Esophagus (tissue), 2 donors: ENCODE measurements around the gene MRPS18A. TPM values are rescaled to one million over a fixed set of nuclear protein-coding genes. Genes with fewer than 3 reads are reported as not detected.
"Not testable (repeated sequence)": the region's sequence is repeated elsewhere in the genome, so short reads cannot be mapped to it uniquely, and the experiment has no call there.

Experiments
- H3K27ac ChIP-seq, 2 donors: one replicate each; pipeline ENCODE4 v1.5.1; 2013; ENCODE audit warnings: low read depth in 2 of 2, mild to moderate bottlenecking in 2 of 2, inconsistent platforms in 1 of 2, low read length in 1 of 2, moderate library complexity in 1 of 2
- H3K27me3 ChIP-seq, 2 donors: one replicate each; pipeline ENCODE4 v1.6.1; 2013; ENCODE audit warnings: low read length in 2 of 2, control low read depth in 1 of 2, mild to moderate bottlenecking in 1 of 2; ENCODE audit not compliant: insufficient read depth in 2 of 2, control insufficient read depth in 1 of 2
- H3K36me3 ChIP-seq, 2 donors: one replicate each; pipeline ENCODE4 v1.6.1; 2013; ENCODE audit warnings: low read length in 1 of 2; ENCODE audit not compliant: control insufficient read depth in 2 of 2, insufficient read depth in 2 of 2
- H3K4me1 ChIP-seq, 2 donors: one replicate each; pipeline ENCODE4 v1.6.1; 2013; ENCODE audit warnings: low read length in 1 of 2; ENCODE audit not compliant: control insufficient read depth in 2 of 2, insufficient read depth in 2 of 2
- H3K4me3 ChIP-seq, 2 donors: one replicate each; pipeline ENCODE4 v1.5.1; 2013; ENCODE audit warnings: low read length in 2 of 2, mild to moderate bottlenecking in 2 of 2, low read depth in 1 of 2, moderate library complexity in 1 of 2
- H3K9me3 ChIP-seq, 2 donors: one replicate each; pipeline ENCODE4 v1.6.1; 2013; ENCODE audit warnings: mild to moderate bottlenecking in 2 of 2, low read depth in 1 of 2, low read length in 1 of 2, moderate library complexity in 1 of 2; ENCODE audit not compliant: control insufficient read depth in 2 of 2, insufficient read depth in 1 of 2
- WGBS, 2 donors: extraction: QIAGEN DNeasy Blood & Tissue Kit; methylation state at CpG; one replicate each; pipeline ENCODE4 v1.1.7; 2013; 5-methylcytosine and 5-hydroxymethylcytosine counted together
- polyA plus RNA-seq, 2 donors: library from polyadenylated mRNA; stranded (reverse); fragments of 200-250 nt; gene quantifications; one replicate each; pipeline ENCODE4 v1.2.3, GENCODE V29; 2013
- donor health status: healthy with polysubstance abuse.
- donor health status: Bipolar disorder and iron deficiency.

Gene MRPS18A
- polyA plus RNA-seq, 2 donors = 33.3 to 70.0 TPM

GRCh38 chr6:43700939-43701560 lies 13.5 kb upstream of the MRPS18A start:
- not testable (repeated sequence) for H3K4me3 ChIP-seq, H3K36me3 ChIP-seq, H3K9me3 ChIP-seq, H3K27me3 ChIP-seq
- 75 to 85% methylated on average over 10 of the region's 10 CpGs for WGBS, 2 donors
- Histone ChIP-seq H3K4me1 (peaks cover 6 to 21% of the 10 kb centered on the region in 2 donors), H3K27ac (peak overlapping the region in 1 of 2 donors; percentile 18)

GRCh38 chr6:43699564-43700186 lies 12.1 kb upstream of the MRPS18A start:
- peaks cover 6 to 28% of the 10 kb centered on the region in 2 donors for H3K4me1 ChIP-seq
- WGBS, 2 donors = 27 to 33% methylated on average over 7 of the region's 7 CpGs
- no peak overlapping the region for H3K4me3 ChIP-seq
- no peaks in the 10 kb centered on the region for H3K27me3 ChIP-seq
- no peaks in the 10 kb centered on the region for H3K36me3 ChIP-seq
- H3K27ac ChIP-seq = peak overlapping the region; percentile 50 to 89
- no peaks in the 10 kb centered on the region for H3K9me3 ChIP-seq

DNA sequence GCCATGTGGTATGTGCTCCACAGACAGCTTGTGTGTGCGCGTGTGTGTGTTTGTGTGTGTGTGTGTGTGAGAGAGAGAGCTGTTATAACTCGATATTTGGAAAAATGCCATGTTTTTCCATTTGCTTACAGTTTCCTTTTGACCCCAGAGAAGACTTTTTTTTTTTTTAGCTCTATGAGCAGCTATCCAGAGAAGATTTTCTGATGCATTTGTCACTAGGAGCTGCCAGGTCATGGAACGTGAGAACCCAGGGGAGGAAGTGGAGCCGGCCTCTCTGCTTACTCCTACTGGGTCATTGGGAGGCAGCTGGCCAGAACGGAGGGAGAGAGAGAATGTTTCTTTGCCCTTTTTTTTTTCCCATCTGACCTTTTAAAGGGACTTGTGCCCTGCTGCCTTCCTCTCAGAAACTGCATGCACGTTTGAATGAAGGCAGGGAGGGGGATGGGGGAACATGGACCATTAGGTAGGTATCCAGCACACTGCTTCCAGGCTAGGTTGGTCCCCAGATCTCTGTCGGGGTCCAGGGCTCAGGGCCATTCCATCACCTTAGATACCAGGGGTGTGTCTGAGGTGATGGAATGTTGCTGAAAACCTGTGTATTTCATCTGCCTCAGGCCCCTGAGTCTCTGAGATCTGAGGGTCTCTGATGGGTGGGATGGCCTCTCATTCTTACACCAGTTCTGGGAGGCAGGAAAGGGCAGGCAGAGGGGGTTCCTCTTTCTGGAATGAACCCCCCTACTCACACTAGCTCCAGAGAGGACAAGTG lies 11.2 kb upstream of the MRPS18A start:
- 25 to 28% methylated on average over 8 of the region's 8 CpGs for WGBS, 2 donors
- H3K9me3 ChIP-seq = no peaks in the 10 kb centered on the region
- H3K4me1 ChIP-seq = peaks cover 6 to 28% of the 10 kb centered on the region in 2 donors
- no peaks in the 10 kb centered on the region for H3K36me3 ChIP-seq
- H3K27me3 ChIP-seq = no peaks in the 10 kb centered on the region
- H3K27ac ChIP-seq = peak overlapping the region; percentile 50 to 71
- H3K4me3 ChIP-seq = no peak overlapping the region

DNA sequence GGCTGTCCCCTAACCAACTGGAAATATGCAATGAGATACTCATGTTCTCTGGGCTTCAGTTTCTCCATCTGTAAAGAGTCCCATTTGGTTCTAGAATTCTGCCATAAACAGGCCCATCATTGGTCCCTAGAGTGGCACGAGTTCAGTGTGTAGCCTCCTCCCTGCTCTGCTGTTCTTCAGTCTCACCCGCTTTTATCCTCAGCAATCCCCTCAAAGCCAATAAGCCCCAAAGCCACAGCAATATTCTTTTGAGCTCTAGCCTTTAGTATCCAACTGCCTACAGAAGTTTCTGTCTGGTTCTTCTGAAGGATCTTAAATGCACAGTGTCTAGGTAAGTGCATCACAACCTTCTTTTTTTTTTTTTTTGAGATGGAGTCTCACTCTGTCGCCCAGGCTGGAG lies 9.8 kb upstream of the MRPS18A start:
- no peak overlapping the region for H3K27ac ChIP-seq
- H3K27me3 ChIP-seq = no peaks in the 10 kb centered on the region
- no peak overlapping the region for H3K4me3 ChIP-seq
- H3K4me1 ChIP-seq = peaks cover 3 to 25% of the 10 kb centered on the region in 2 donors
- H3K9me3 ChIP-seq = no peaks in the 10 kb centered on the region
- 91 to 93% methylated on average over 3 of the region's 3 CpGs for WGBS, 2 donors
- no peaks in the 10 kb centered on the region for H3K36me3 ChIP-seq

DNA sequence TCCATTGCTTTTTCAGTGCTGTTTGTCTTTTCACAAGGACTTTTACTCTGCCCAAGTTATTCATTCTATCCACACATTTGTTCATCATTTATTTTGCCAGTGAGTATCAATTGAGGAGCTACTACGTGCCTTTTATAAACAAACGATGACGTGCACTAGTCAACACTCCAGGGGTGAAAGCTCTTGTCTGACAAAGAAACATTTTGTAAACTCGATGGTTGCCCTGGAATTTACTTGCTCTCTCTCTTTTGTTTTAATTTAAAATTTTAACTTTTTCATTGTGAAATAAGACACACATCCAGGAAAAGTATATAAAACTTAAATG lies 8.3 kb upstream of the MRPS18A start:
- H3K4me1 ChIP-seq = peaks cover 3 to 21% of the 10 kb centered on the region in 2 donors
- no peaks in the 10 kb centered on the region for H3K9me3 ChIP-seq
- no peaks in the 10 kb centered on the region for H3K27me3 ChIP-seq
- H3K36me3 ChIP-seq = no peaks in the 10 kb centered on the region
- peak overlapping the region in 1 of 2 donors; percentile 75 for H3K27ac ChIP-seq
- 63 to 68% methylated on average over 4 of the region's 4 CpGs for WGBS, 2 donors
- H3K4me3 ChIP-seq = no peak overlapping the region

GRCh38 chr6:43695215-43695966 lies 7.8 kb upstream of the MRPS18A start:
- Histone ChIP-seq H3K27ac (peak overlapping the region; percentile 75 to 91), H3K4me1 (peaks cover 3 to 21% of the 10 kb centered on the region in 2 donors), H3K36me3 (no peaks in the 10 kb centered on the region), H3K9me3 (no peaks in the 10 kb centered on the region), H3K27me3 (no peaks in the 10 kb centered on the region), H3K4me3 (no peak overlapping the region)
- 56 to 70% methylated on average over 9 of the region's 9 CpGs for WGBS, 2 donors

GRCh38 chr6:43689421-43689820 lies 1.8 kb upstream of the MRPS18A start:
- Histone ChIP-seq H3K36me3 (no peaks in the 10 kb centered on the region), H3K27me3 (no peaks in the 10 kb centered on the region), H3K4me1 (peaks cover 0 to 6% of the 10 kb centered on the region in 2 donors), H3K9me3 (no peaks in the 10 kb centered on the region), H3K4me3 (no peak overlapping the region), H3K27ac (no peak overlapping the region)
- WGBS, 2 donors = 67 to 78% methylated on average over 2 of the region's 2 CpGs

DNA sequence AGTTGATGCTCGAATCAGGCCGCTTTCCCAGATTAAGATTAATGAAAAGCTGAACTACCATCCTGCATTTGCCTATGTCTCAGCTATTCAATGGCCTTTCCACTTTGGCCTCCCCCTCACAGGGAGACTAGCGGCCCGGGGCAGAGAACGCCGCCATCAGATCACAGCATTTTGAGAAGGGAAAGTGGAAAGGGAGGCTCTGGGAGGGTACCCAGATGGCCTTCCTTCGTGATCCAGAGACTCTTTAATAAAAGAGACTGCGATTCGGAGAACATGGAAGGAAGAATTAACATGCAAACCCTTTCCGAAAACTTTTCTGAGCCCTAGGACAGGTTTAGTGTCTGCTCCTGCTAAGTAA lies 533 bp downstream of the MRPS18A start:
- WGBS, 2 donors = 7% methylated on average over 10 of the region's 10 CpGs
- peaks cover 0 to 6% of the 10 kb centered on the region in 2 donors for H3K4me1 ChIP-seq

GRCh38 chr6:43683708-43684455 lies 3.7 kb downstream of the MRPS18A start:
- H3K27me3 ChIP-seq = no peaks in the 10 kb centered on the region
- no peaks in the 10 kb centered on the region for H3K9me3 ChIP-seq
- H3K36me3 ChIP-seq = peaks cover 3 to 9% of the 10 kb centered on the region in 2 donors
- H3K4me1 ChIP-seq = peaks cover 0 to 6% of the 10 kb centered on the region in 2 donors
- H3K4me3 ChIP-seq = no peak overlapping the region
- H3K27ac ChIP-seq = no peak overlapping the region
- WGBS, 2 donors = 76 to 83% methylated on average over 1 of the region's 1 CpG

More for the DNA sequence above, 533 bp downstream of the MRPS18A start:
- no peaks in the 10 kb centered on the region for H3K36me3 ChIP-seq
- peak overlapping the region; percentile 75 to 79 for H3K27ac ChIP-seq
- no peaks in the 10 kb centered on the region for H3K27me3 ChIP-seq
- H3K9me3 ChIP-seq = no peaks in the 10 kb centered on the region
- peak overlapping the region; percentile 64 to 98 for H3K4me3 ChIP-seq
